GM12891 (cell line): ENCODE measurements around the gene PHF21A.

Experiments
- DNase-seq: peaks from one replicate; pipeline ENCODE4 v3.0.0; 2011; ENCODE audit warnings: low spot score; ENCODE audit not compliant: insufficient read length
- FAIRE-seq: peaks from 2 replicates; lab custom pipeline; 2011; peaks lifted over from hg19 to GRCh38; lab: Jason Lieb, UNC
- PAX5 ChIP-seq: IDR thresholded peaks from 2 replicates; pipeline ENCODE4 v1.6.1; 2011; ENCODE audit warnings: low read length, moderate library complexity, mild to moderate bottlenecking; ENCODE audit not compliant: insufficient read depth, severe bottlenecking
- POLR2A ChIP-seq: IDR thresholded peaks from 2 replicates; pipeline ENCODE4 v1.6.1; 2011; ENCODE audit warnings: low read depth, low read length, control low read depth
- POLR2AphosphoS5 ChIP-seq: IDR thresholded peaks from 2 replicates; pipeline ENCODE4 v1.6.1; 2011; ENCODE audit warnings: low read depth, low read length, control low read depth
- POU2F2 ChIP-seq: IDR thresholded peaks from 2 replicates; pipeline ENCODE4 v1.6.1; 2011; ENCODE audit warnings: low read depth, mild to moderate bottlenecking, control low read depth, low read length, moderate library complexity
- SPI1 ChIP-seq: IDR thresholded peaks from 2 replicates; pipeline ENCODE4 v1.6.1; 2011; ENCODE audit warnings: low read depth, low read length, control low read depth
- TAF1 ChIP-seq: IDR thresholded peaks from 2 replicates; pipeline ENCODE4 v1.6.1; 2011; ENCODE audit warnings: low read depth, low read length, control low read depth

PHF21A gene

GRCh38 chr11:45933131-45933831 is 188.0 kb downstream of the PHF21A start:
- FAIRE-seq (peak; percentile 76), DNase-seq (no peak)
- TF ChIP-seq SPI1 (peak; percentile 91), PAX5 (no peak)

- no peak for DNase-seq
- no peak for FAIRE-seq
- TF ChIP-seq POLR2AphosphoS5: no peak
- no peak for TF ChIP-seq SPI1
- no peak for TF ChIP-seq PAX5
- TF ChIP-seq POLR2A: no peak
- TF ChIP-seq TAF1: no peak
- TF ChIP-seq POU2F2: no peak
Measured at GRCh38 chr11:45932217-45932616, 189.0 kb downstream of the PHF21A start.

- TF ChIP-seq TAF1: no peak
- TF ChIP-seq POU2F2: no peak
- no peak for TF ChIP-seq POLR2AphosphoS5
- no peak for TF ChIP-seq PAX5
- no peak for TF ChIP-seq SPI1
- no peak for TF ChIP-seq POLR2A
- FAIRE-seq (no peak), DNase-seq (no peak)
Measured at GRCh38 chr11:45931739-45932138, 189.5 kb downstream of the PHF21A start.

- FAIRE-seq: peak; percentile 13
- TF ChIP-seq SPI1: 0 out of 2 replicates have a peak, but pooled peaks have one; percentile 14
- no peak for TF ChIP-seq POU2F2
- no peak for DNase-seq
Measured at GRCh38 chr11:45930951-45931570, 190.2 kb downstream of the PHF21A start.

GRCh38 chr11:45930031-45930794 is 191.0 kb downstream of the PHF21A start:
- DNase-seq (peak; percentile 91), FAIRE-seq (peak; percentile 100)
- TF ChIP-seq POU2F2 (peak; percentile 80), POLR2A (no peak), SPI1 (no peak; the same call in 1 of the 2 replicates), PAX5 (peak; percentile 96), POLR2AphosphoS5 (peak; percentile 37), TAF1 (no peak)

GRCh38 chr11:45929486-45930030 is 191.7 kb downstream of the PHF21A start:
- FAIRE-seq: no peak
- TF ChIP-seq POLR2AphosphoS5: no peak
- TF ChIP-seq TAF1: no peak
- TF ChIP-seq POU2F2: no peak
- TF ChIP-seq SPI1: no peak
- no peak for TF ChIP-seq PAX5
- no peak for TF ChIP-seq POLR2A
- DNase-seq: no peak

GRCh38 chr11:45928535-45929215 is 192.6 kb downstream of the PHF21A start:
- DNase-seq: no peak

GRCh38 chr11:45927684-45928413 is 193.4 kb downstream of the PHF21A start:
- FAIRE-seq (no peak), DNase-seq (no peak)
- TF ChIP-seq PAX5 (no peak), POLR2AphosphoS5 (no peak), TAF1 (no peak), POU2F2 (no peak), POLR2A (no peak), SPI1 (no peak)

More at GRCh38 chr11:45928535-45929215, 192.6 kb downstream of the PHF21A start:
- FAIRE-seq: no peak
- TF ChIP-seq POLR2A (no peak), TAF1 (no peak), SPI1 (no peak), PAX5 (no peak), POU2F2 (no peak), POLR2AphosphoS5 (no peak)
